K562 (cell line): ENCODE measurements around the gene HS6ST1. TPM values are rescaled to one million over a fixed set of nuclear protein-coding genes. Genes with fewer than 3 reads are reported as not detected.

ENCODE experiments used
- ATAC-seq: fragments of 200-7000 bp; cut with Tn5 transposase; 3 replicates; pipeline ENCODE4 v1.9.1; 2020; ENCODE audit warnings: moderate library complexity
- BruUV-seq: library from RNA; stranded (reverse); fragments of 400-500 nt; replicated peaks from 2 replicates; lab custom pipeline; 2021; lab: Mats Ljungman, UMichigan
- CTCF ChIA-PET: fragments of 300-600 bp; formaldehyde crosslinking; extraction: SDS; loops from one replicate; lab custom pipeline; 2021; ENCODE audit warnings: low intra/inter-chr PET ratio; lab: Yijun Ruan, JAX
- POLR2A ChIA-PET: fragments of 300-600, 350-650 bp; sonication (Branson Sonifier 250); formaldehyde crosslinking; extraction: SDS; loops from one replicate; lab custom pipeline; 2021; ENCODE audit warnings: antibody characterized with exemption, inconsistent platforms; lab: Yijun Ruan, JAX
- DNase-seq, 4 experiments: peaks; one replicate each; pipeline versions ENCODE4 v3.0.0 to v3.0.0-alpha.2; 2011 to 2018; ENCODE audit warnings: low spot score in 3 of 4, mixed read lengths in 3 of 4; ENCODE audit errors: extremely low read depth in 1 of 4
- FAIRE-seq: peaks from 2 replicates; lab custom pipeline; 2011; peaks lifted over from hg19 to GRCh38; lab: Jason Lieb, UNC
- H2AFZ ChIP-seq: 2 replicates; pipeline ENCODE4 v1.6.0; 2011; ENCODE audit warnings: low read depth, low read length, control low read depth, inconsistent platforms
- H3K27ac ChIP-seq: fragments of 200-600 bp; 3 replicates; pipeline ENCODE4 v1.8.0; 2011; ENCODE audit warnings: low read depth, mild to moderate bottlenecking, control low read depth, inconsistent platforms, low read length, moderate library complexity, mixed read lengths; ENCODE audit errors: extremely low read depth
- H3K27me3 ChIP-seq, 2 experiments: fragments of 300-600 bp in 1 of 2; 2 replicates in 1 of 2; 3 replicates in 1 of 2; pipeline versions ENCODE4 v1.6.0 to v1.8.0; 2011; ENCODE audit warnings: inconsistent platforms in 2 of 2, low read length in 2 of 2, mild to moderate bottlenecking in 1 of 2, mixed read lengths in 1 of 2, moderate library complexity in 1 of 2; ENCODE audit not compliant: control insufficient read depth in 2 of 2, insufficient read depth in 2 of 2
- H3K36me3 ChIP-seq: fragments of 300-600 bp; 3 replicates; pipeline ENCODE4 v1.8.0; 2011; ENCODE audit warnings: mild to moderate bottlenecking, low read length, inconsistent platforms; ENCODE audit not compliant: control insufficient read depth, insufficient read depth
- H3K4me1 ChIP-seq, 2 experiments: fragments of 200-600 bp in 1 of 2; replicated peaks in 1 of 2; 2 replicates in 1 of 2; 3 replicates in 1 of 2; pipeline versions ENCODE4 v1.5.1 to v1.8.0; 2011; ENCODE audit warnings: inconsistent platforms in 2 of 2, low read length in 2 of 2, mild to moderate bottlenecking in 1 of 2, mixed read lengths in 1 of 2, moderate library complexity in 1 of 2; ENCODE audit not compliant: control insufficient read depth in 2 of 2, insufficient read depth in 2 of 2
- H3K4me2 ChIP-seq: 2 replicates; pipeline ENCODE4 v1.6.1; 2011; ENCODE audit warnings: low read length, control low read depth, inconsistent platforms, mixed read lengths; ENCODE audit not compliant: insufficient read depth
- H3K4me3 ChIP-seq: fragments of 200-600 bp; sonication (generic), shearing (Covaris generic); 2 replicates; pipeline ENCODE4 v1.5.1; 2016; ENCODE audit warnings: control low read depth, inconsistent platforms
- H3K79me2 ChIP-seq: fragments of 200-600 bp; 3 replicates; pipeline ENCODE4 v1.8.0; 2011; ENCODE audit warnings: low read length, inconsistent platforms; ENCODE audit not compliant: control insufficient read depth, insufficient read depth
- H3K9ac ChIP-seq, 2 experiments: 2 replicates each; pipeline versions ENCODE4 v1.6.0 to v1.6.1; 2011; ENCODE audit warnings: low read depth in 2 of 2, low read length in 2 of 2, control low read depth in 1 of 2, inconsistent platforms in 1 of 2, mild to moderate bottlenecking in 1 of 2, mixed read lengths in 1 of 2; ENCODE audit not compliant: insufficient read depth in 1 of 2
- H3K9me1 ChIP-seq: one replicate; pipeline ENCODE4 v1.6.0; 2011; ENCODE audit warnings: inconsistent platforms, mild to moderate bottlenecking, low read length, moderate library complexity; ENCODE audit not compliant: control insufficient read depth, insufficient read depth
- H3K9me3 ChIP-seq: replicated peaks from 2 replicates; pipeline ENCODE4 v1.5.1; 2011; ENCODE audit warnings: low read depth, low read length, inconsistent platforms; ENCODE audit not compliant: control insufficient read depth, insufficient read depth
- H4K20me1 ChIP-seq: replicated peaks from 2 replicates; pipeline ENCODE4 v1.6.1; 2011; ENCODE audit warnings: low read length, inconsistent platforms, mixed read lengths; ENCODE audit not compliant: control insufficient read depth, insufficient read depth
- CBX8 ChIP-seq: fragments of 200-600 bp; sonication (generic); IDR thresholded peaks from 2 replicates; pipeline ENCODE4 v1.6.1; 2012; ENCODE audit warnings: borderline replicate concordance, mixed run types, low read depth, mild to moderate bottlenecking, moderate library complexity, mixed read lengths, low read length, control low read depth, inconsistent platforms; ENCODE audit not compliant: poor library complexity, severe bottlenecking; ENCODE audit errors: extremely low read depth
- CEBPB ChIP-seq: fragments of 450-650 bp; IDR thresholded peaks from 2 replicates; pipeline ENCODE4 v1.6.1; 2016; ENCODE audit warnings: missing genetic modification characterization, missing compliant biosample characterization
- E2F8 ChIP-seq: fragments of 450-650 bp; IDR thresholded peaks from 2 replicates; pipeline ENCODE4 v1.7.1; 2018; ENCODE audit warnings: mild to moderate bottlenecking, low read depth; ENCODE audit not compliant: partially characterized antibody
- HMGN3 ChIP-seq: IDR thresholded peaks from 2 replicates; pipeline ENCODE4 v1.6.1; 2011; ENCODE audit warnings: borderline replicate concordance, low read depth, mild to moderate bottlenecking, mixed read lengths, low read length; ENCODE audit not compliant: insufficient read length; ENCODE audit errors: extremely low read depth
- ILF3 ChIP-seq: fragments of 450-650 bp; IDR thresholded peaks from 2 replicates; pipeline ENCODE4 v1.6.1; 2018; ENCODE audit warnings: antibody characterized with exemption, mild to moderate bottlenecking, moderate library complexity, borderline replicate concordance
- ILK ChIP-seq: fragments of 450-650 bp; IDR thresholded peaks from 2 replicates; pipeline ENCODE4 v1.6.1; 2016; ENCODE audit warnings: missing genetic modification characterization, low read depth, mild to moderate bottlenecking, missing compliant biosample characterization, moderate library complexity, borderline replicate concordance
- MTA1 ChIP-seq: fragments of 450-650 bp; IDR thresholded peaks from 2 replicates; pipeline ENCODE4 v1.6.1; 2017; ENCODE audit warnings: borderline replicate concordance
- PPARD ChIP-seq: fragments of 250-450 bp; sonication (Bioruptor Pico); IDR thresholded peaks from 2 replicates; pipeline ENCODE4 v1.8.0; 2022; ENCODE audit warnings: inconsistent platforms, mild to moderate bottlenecking, moderate library complexity
- SRF ChIP-seq, 2 experiments: fragments of 250-450, 450-650 bp in 1 of 2; sonication (Bioruptor Pico) in 1 of 2; sonication (generic) in 1 of 2; formaldehyde crosslinking; IDR thresholded peaks; 2 replicates each; pipeline versions ENCODE4 v1.5.0 to v1.5.1; 2020 to 2022; ENCODE audit warnings: mild to moderate bottlenecking in 1 of 2, missing genetic modification reagents in 1 of 2
- TCF7L2 ChIP-seq: fragments of 150-350 bp; IDR thresholded peaks from 2 replicates; pipeline ENCODE4 v1.6.1; 2016; ENCODE audit warnings: low read depth, mild to moderate bottlenecking, low read length, moderate library complexity
- ZNF24 ChIP-seq: fragments of 450-650 bp; IDR thresholded peaks from 2 replicates; pipeline ENCODE4 v1.6.1; 2016
- ZNF3 ChIP-seq: fragments of 250-450 bp; sonication (Bioruptor Pico); IDR thresholded peaks from 2 replicates; pipeline ENCODE4 v1.5.0; 2021; ENCODE audit warnings: mild to moderate bottlenecking, moderate library complexity
- ZNF395 ChIP-seq: fragments of 200-800 bp; sonication (Bioruptor generic); IDR thresholded peaks from 2 replicates; pipeline ENCODE4 v1.6.1; 2017; ENCODE audit warnings: missing genetic modification characterization, missing compliant biosample characterization
- WGBS: fragments of 100-300 bp; shearing (Covaris generic); methylation state at CpG from one replicate; pipeline ENCODE4 v1.1.6; 2016; ENCODE audit warnings: low coverage, mixed read lengths; ENCODE audit not compliant: insufficient coverage; ENCODE audit errors: missing lambda C conversion rate; 5-methylcytosine and 5-hydroxymethylcytosine counted together
- in situ Hi-C: fragments of 300-500 bp; cut with MboI; formaldehyde crosslinking; loops from 4 replicates; pipeline ENCODE4 v1.15.0; 2018; ENCODE audit warnings: inconsistent platforms, mixed read lengths
- intact Hi-C: fragments of 100-400 bp; cut with micrococcal nuclease; formaldehyde crosslinking; loops from 2 replicates; pipeline ENCODE4 v1.14.2; 2022
- polyA plus RNA-seq, 8 experiments: library from polyadenylated mRNA; depleted of rRNA in 4 of 8; stranded (reverse) in 5 of 8; unstranded in 3 of 8; fragments of >200 nt; fragmentation: Nextera tagmentation in 2 of 8; fragmentation: Illumina TruSeq in 1 of 8; extraction: Ambion mirVana in 2 of 8; extraction: Trizol in 1 of 8; gene quantifications; 2 replicates each; pipeline versions ENCODE4 v1.2.1 to v1.2.3, GENCODE V29; 2011 to 2014; ENCODE audit warnings: inconsistent platforms in 1 of 8, missing spikeins in 1 of 8
- total RNA-seq, 7 experiments: library from RNA; depleted of rRNA in 6 of 7; stranded (reverse); fragments of >200 nt in 6 of 7; fragmentation: Illumina TruSeq in 2 of 7; extraction: Trizol in 2 of 7; gene quantifications; 2 replicates each; pipeline versions ENCODE4 v1.2.1 to v1.2.3, GENCODE V29; 2011 to 2021; ENCODE audit warnings: low replicate concordance in 1 of 7

HS6ST1 gene
- total and polyA plus RNA-seq, 9 of the 15 experiments (the other 6 are each of a cell fraction or from before 2014, with no cell fraction given), result 0.06 to 7.4 (median 3.8) TPM

- TF ChIP-seq ZNF3, result no peak
- no peak for TF ChIP-seq PPARD (CRISPR knock-in tag)
Observed at GRCh38 chr2:128286011-128286721, 32.5 kb downstream of the HS6ST1 start (continued).

- Histone ChIP-seq H3K9me1 (no peaks in the 10 kb centered on the region), H3K4me1 (peaks cover 0 to 30% of the 10 kb centered on the region in 2 experiments; a peak in 3 of 5 replicates), H2AFZ (no peak overlapping the region), H4K20me1 (no peaks in the 10 kb centered on the region; the same call in 1 of the 2 replicates), H3K4me2 (no peak overlapping the region), H3K9ac (no peak overlapping the region; a peak in 1 of 4 replicates), H3K4me3 (no peak overlapping the region), H3K79me2 (no peaks in the 10 kb centered on the region), H3K27ac (no peak overlapping the region), H3K36me3 (no peaks in the 10 kb centered on the region), H3K27me3 (no peaks in the 10 kb centered on the region), H3K9me3 (no peaks in the 10 kb centered on the region)
- ChIA-PET CTCF (no interaction called here), POLR2A (interaction anchor here (0.6 to 1.1 kb wide), 3 partner anchors 16 to 129 kb away, joined by 3 to 4 read pairs (median 3); no protein-coding TSS in a partner anchor)
- DNase-seq (no peak), FAIRE-seq (no peak), ATAC-seq (no peak)
- in situ Hi-C loops, result no loop called here
- BruUV-seq, result no TSS peak
- intact Hi-C loops, result no loop called here
- 61% methylated on average over 12 of the region's 12 CpGs for WGBS
- no peak for TF ChIP-seq MTA1
- no peak for TF ChIP-seq CBX8
- no peak for TF ChIP-seq CEBPB (tag)
- no peak for TF ChIP-seq E2F8
- no peak for TF ChIP-seq HMGN3
- TF ChIP-seq ZNF395 (CRISPR knock-in tag), result no peak
- TF ChIP-seq SRF (CRISPR knock-in tag; IDR thresholded peaks at IDR 0.05), result no peak
- TF ChIP-seq ILF3, result no peak
- no peak for TF ChIP-seq ZNF24
- TF ChIP-seq ILK, result no peak
- no peak for TF ChIP-seq TCF7L2
Observed at GRCh38 chr2:128285329-128285931, 33.2 kb downstream of the HS6ST1 start.
